Activated CD4-positive, CD25-positive, alpha-beta regulatory T cell treated with anti-CD3 and anti-CD28 coated beads, Interleukin-2, amount 50 U/mL, for 16 hours (primary cell): ENCODE measurements around the gene YIF1B.

ENCODE experiments used
- DNase-seq: peaks from one replicate; pipeline ENCODE4 v3.0.0-alpha.2; 2020; ENCODE audit warnings: low read depth, low spot score

YIF1B gene

DNA sequence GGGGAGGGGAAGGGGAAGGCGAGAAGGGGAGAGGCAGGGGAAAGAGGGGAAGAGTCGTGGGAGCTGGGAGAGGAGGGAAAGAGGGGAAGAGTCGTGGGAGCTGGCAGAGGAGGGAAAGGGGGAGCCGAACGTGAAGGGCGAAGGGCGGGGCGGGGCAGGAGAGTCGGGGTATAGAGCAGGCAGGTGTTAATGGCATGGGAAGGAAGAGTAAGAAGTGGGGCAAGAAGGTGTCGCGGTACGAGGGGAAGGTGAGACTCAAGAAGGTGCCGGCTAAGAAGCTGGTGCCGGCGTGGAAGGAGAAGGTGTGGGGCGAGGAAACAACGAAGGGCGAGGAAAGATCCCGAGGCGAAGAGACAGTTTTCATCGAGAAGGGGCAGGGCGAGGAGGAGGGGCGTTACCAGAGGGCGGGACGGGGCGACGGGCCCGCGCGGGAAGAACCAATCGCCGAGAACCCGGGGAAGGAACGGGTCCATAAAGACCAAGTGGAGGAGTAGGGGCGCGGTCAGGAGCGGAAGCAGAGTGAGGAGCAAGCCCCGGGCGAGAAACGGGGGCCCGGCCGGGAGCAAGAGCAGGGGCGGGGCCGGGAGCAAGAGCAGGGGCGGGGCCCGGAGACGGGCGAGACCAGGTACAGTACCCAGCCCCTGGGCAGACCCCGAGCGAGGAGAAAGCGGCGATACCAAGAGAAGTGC, 20.3 kb upstream of the YIF1B start:
- peak; percentile 90 for DNase-seq

GRCh38 chr19:38333245-38333644, 17.5 kb upstream of the YIF1B start:
- no peak for DNase-seq

- no peak for DNase-seq
These were observed 16.0 kb upstream of the YIF1B start for GRCh38 chr19:38331728-38332127.

GRCh38 chr19:38329651-38330050, 13.9 kb upstream of the YIF1B start:
- no peak for DNase-seq

- DNase-seq, result no peak
These were observed 10.8 kb upstream of the YIF1B start for GRCh38 chr19:38326591-38326990.

DNA sequence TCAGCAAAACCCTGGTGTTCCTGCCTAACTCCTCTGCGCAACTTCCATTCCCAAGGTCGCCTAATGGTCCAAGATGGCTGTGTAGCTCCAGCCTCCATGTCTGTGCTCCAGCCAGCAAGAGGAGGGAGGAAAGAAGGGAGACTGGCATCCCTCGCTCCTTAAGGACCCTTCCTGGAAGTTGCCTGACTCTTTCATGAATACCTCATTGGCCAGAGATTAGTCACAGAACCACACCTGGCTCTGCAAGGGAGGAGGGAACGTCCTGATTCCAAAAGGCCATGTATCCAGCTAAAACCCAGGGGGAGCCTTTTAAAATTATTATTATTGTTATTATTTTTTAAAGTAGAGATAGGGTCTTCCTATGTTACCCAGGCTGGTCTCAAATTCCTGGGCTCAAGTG, 8.7 kb upstream of the YIF1B start:
- no peak for DNase-seq

- no peak for DNase-seq
These were observed 7.5 kb upstream of the YIF1B start for GRCh38 chr19:38323291-38323690.

- no peak for DNase-seq
These were observed 6.0 kb upstream of the YIF1B start for GRCh38 chr19:38321646-38322196.

DNA sequence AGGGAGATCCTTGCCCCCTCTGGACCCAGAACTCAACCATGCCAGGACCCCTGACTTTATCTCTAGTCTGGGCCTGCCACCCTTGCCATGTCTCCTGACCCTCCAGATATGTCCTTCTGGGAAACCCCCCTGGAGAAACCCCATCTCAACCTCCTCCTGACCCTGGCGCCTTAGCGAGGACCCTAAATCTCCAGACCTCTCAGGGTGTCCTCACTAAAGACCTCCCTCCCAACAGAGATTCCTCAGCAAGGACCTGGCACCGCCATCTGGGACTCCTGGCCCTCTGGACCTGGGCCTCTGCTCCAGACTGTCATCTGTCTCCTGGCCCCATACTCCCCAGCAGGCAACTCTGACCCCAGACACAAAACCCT, 5.2 kb upstream of the YIF1B start:
- no peak for DNase-seq

GRCh38 chr19:38319421-38320258, 3.9 kb upstream of the YIF1B start, which contains the start of gene KCNK6:
TSS of gene KCNK6 (plus strand) at chr19:38319845. CDS start at chr19:38319951, 106 bp downstream.
- DNase-seq, result no peak

DNA sequence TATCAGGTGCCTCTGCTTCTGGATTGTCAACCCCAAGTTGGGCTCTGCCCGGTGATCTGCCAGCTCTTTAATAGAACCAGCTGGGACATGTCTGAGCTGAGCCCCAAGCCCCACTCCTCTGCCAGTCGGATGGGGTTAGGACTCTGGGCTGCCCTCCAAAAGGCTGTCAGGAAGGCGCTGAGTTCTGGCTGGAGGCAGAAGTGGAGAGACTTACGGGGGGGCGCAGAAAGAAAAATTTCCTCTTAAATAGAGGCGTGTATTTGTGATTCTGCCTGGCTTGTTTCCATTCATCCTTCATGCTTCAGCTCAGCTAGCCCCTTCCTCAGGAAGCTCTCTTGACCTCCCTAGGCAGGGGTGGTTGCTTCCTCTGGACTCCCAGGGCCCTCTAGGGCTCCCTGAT, 2.9 kb upstream of the YIF1B start:
- DNase-seq, result no peak

- no peak for DNase-seq
These were observed 1.4 kb upstream of the YIF1B start for GRCh38 chr19:38317104-38317612.

DNA sequence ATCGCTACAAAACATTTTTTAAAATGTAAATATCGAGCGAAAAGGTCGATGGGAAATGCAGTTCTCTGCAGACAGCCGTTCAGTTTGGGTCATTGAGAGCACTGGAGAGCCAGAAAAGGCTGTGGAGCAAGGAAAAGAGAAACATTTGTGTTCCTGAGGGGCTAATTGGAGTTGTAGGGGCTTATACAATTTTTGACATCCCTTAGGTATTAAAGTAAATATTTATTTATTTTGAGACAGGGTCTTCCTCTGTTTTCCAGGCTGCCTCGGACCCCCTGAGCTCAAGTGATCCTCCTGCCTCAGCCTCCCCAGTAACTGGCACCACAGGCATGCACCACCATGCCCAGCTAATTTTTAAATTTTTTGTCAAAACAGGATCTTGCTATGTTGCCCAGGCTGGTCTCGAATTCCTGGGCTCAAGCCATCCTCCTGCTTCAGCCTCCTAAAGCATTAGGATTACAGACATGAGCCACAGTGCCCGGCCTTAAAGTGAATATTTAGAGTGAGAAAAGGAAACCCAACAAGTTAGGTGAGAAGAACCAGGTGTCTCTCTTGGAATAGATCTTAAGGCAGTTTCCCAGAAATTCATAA, 825 bp upstream of the YIF1B start:
- no peak for DNase-seq

- DNase-seq, result no peak
These were observed 4.8 kb downstream of the YIF1B start for GRCh38 chr19:38310986-38311385.

- DNase-seq, result no peak
These were observed 5.5 kb downstream of the YIF1B start for GRCh38 chr19:38310279-38310670.

GRCh38 chr19:38309615-38310278, 6.0 kb downstream of the YIF1B start:
- DNase-seq, result no peak

GRCh38 chr19:38308926-38309614, 6.7 kb downstream of the YIF1B start:
- DNase-seq, result no peak

- DNase-seq, result no peak
These were observed 7.6 kb downstream of the YIF1B start for GRCh38 chr19:38308006-38308766.

GRCh38 chr19:38307597-38307996, 8.2 kb downstream of the YIF1B start:
- no peak for DNase-seq

DNA sequence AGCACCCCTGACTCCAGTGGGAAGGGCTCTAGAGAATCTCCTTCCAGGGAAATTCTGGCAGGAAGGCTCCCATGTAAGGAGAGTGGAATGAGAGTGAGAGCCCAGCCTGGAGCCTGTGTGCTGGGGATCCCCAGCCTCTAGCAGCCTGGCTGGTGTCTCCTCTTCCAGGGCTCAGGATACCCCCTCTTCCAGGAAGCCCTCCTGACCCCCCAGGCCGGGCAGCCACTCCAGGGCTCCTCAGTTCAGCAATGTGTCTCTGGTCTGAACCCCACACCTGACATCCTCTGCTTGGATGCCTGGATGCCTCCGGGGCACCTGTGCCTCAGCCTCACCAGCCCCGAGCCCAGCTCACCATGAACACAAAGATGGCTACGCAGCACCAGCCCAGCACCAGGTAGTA, 8.7 kb downstream of the YIF1B start:
- DNase-seq, result no peak
